ENCODE data around the gene RBM33. TPM values are rescaled to one million over a fixed set of nuclear protein-coding genes. Genes with fewer than 3 reads are reported as not detected.

The RBM33 gene
- total RNA-seq, 1 donor from 2014 or later, result 50.5 TPM

GRCh38 chr7:155683714-155684113, 39.3 kb downstream of the RBM33 start:
- no peaks in the 10 kb centered on the region for H3K9me3 Mint-ChIP-seq (ENCODE audit: unreplicated experiment)
- H3K79me2 ChIP-seq (ENCODE audit: insufficient read depth, low read length), result peaks cover 64% of the 10 kb centered on the region
- no peak overlapping the region for H3K4me3 ChIP-seq (ENCODE audit: insufficient read depth, low read depth, low read length)
- no peak overlapping the region for H3K9ac ChIP-seq (ENCODE audit: low read length)
- FAIRE-seq, result no peak
- no peaks in the 10 kb centered on the region for H3K27me3 ChIP-seq (ENCODE audit: insufficient read depth, low read length)
- no peak overlapping the region for H3K27ac ChIP-seq (ENCODE audit: low read depth, low read length)
- no peak overlapping the region for H3K4me2 ChIP-seq (ENCODE audit: low read length)
- no peak overlapping the region for H3K27ac Mint-ChIP-seq (ENCODE audit: unreplicated experiment)
- H3K4me3 Mint-ChIP-seq (ENCODE audit: unreplicated experiment), result no peak overlapping the region
- TF ChIP-seq CTCF (IDR thresholded peaks at IDR 0.05; ENCODE audit: insufficient read depth, low read depth, low read length), result no peak
- no peaks in the 10 kb centered on the region for H3K9me3 ChIP-seq (ENCODE audit: insufficient read depth, low read depth, low read length)
- peaks cover 18% of the 10 kb centered on the region for H3K36me3 Mint-ChIP-seq (ENCODE audit: low read depth, unreplicated experiment)
- no peak overlapping the region for H2AFZ ChIP-seq (ENCODE audit: low read depth, low read length)
- DNase-seq (ENCODE audit: low read depth), result no peak
- H3K4me1 ChIP-seq (ENCODE audit: insufficient read depth, low read length), result peaks cover 3% of the 10 kb centered on the region
- peaks cover 53% of the 10 kb centered on the region for H4K20me1 ChIP-seq (ENCODE audit: insufficient read depth, low read length)
- no peaks in the 10 kb centered on the region for H3K27me3 Mint-ChIP-seq (ENCODE audit: low read depth, unreplicated experiment)
- H3K36me3 ChIP-seq (ENCODE audit: insufficient read depth, low read length), result peaks cover 14% of the 10 kb centered on the region
- H3K4me1 Mint-ChIP-seq (ENCODE audit: low read depth, unreplicated experiment), result peaks cover 19% of the 10 kb centered on the region

DNA sequence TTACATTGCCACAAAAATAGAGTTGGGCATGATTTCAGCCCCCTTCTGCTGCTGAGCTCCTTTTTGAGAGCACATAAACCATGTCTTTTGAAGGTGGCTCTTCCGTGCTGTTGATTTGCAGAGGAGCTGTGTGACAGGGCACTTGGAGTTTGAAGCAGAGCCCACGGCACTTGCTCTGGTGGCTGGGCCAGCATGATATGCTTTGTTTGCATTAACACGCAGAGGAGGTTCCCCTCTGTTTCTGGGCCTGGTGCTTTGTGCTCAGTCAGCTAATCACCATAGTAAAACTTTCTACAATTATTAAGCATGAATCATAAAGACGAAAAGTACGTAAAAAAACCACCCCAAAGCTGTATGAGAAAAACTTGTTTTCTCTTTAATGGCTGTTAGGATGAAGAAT, 40.1 kb downstream of the RBM33 start:
- no peaks in the 10 kb centered on the region for H3K9me3 Mint-ChIP-seq (ENCODE audit: unreplicated experiment)
- peak overlapping the region; percentile 60 for H3K27ac Mint-ChIP-seq (ENCODE audit: unreplicated experiment)
- peaks cover 19% of the 10 kb centered on the region for H3K4me1 Mint-ChIP-seq (ENCODE audit: low read depth, unreplicated experiment)

More for the DNA sequence above, 40.1 kb downstream of the RBM33 start:
- FAIRE-seq (no peak), DNase-seq (ENCODE audit: low read depth) (no peak)
- H3K4me3 Mint-ChIP-seq (ENCODE audit: unreplicated experiment), result no peak overlapping the region
- Histone ChIP-seq H3K4me3 (ENCODE audit: insufficient read depth, low read depth, low read length) (no peak overlapping the region), H2AFZ (ENCODE audit: low read depth, low read length) (no peak overlapping the region), H3K4me1 (ENCODE audit: insufficient read depth, low read length) (peaks cover 3% of the 10 kb centered on the region), H3K79me2 (ENCODE audit: insufficient read depth, low read length) (peaks cover 61% of the 10 kb centered on the region), H3K4me2 (ENCODE audit: low read length) (no peak overlapping the region), H3K9me3 (ENCODE audit: insufficient read depth, low read depth, low read length) (no peaks in the 10 kb centered on the region), H3K36me3 (ENCODE audit: insufficient read depth, low read length) (peaks cover 14% of the 10 kb centered on the region), H3K27ac (ENCODE audit: low read depth, low read length) (no peak overlapping the region), H3K9ac (ENCODE audit: low read length) (no peak overlapping the region), H4K20me1 (ENCODE audit: insufficient read depth, low read length) (peaks cover 53% of the 10 kb centered on the region), H3K27me3 (ENCODE audit: insufficient read depth, low read length) (no peaks in the 10 kb centered on the region)
- H3K27me3 Mint-ChIP-seq (ENCODE audit: low read depth, unreplicated experiment), result no peaks in the 10 kb centered on the region
- peaks cover 16% of the 10 kb centered on the region for H3K36me3 Mint-ChIP-seq (ENCODE audit: low read depth, unreplicated experiment)
- no peak for TF ChIP-seq EZH2 (IDR thresholded peaks at IDR 0.05; ENCODE audit: insufficient read depth, low read length)
- no peak for TF ChIP-seq CTCF (IDR thresholded peaks at IDR 0.05; ENCODE audit: insufficient read depth, low read depth, low read length)
